Mesothelial cell of epicardium (in vitro differentiated cells): ENCODE data around the gene ETHE1. TPM values are rescaled to one million over a fixed set of nuclear protein-coding genes. Genes with fewer than 3 reads are reported as not detected.

ENCODE experiments used
- DNase-seq, 2 experiments: peaks; one replicate each; pipeline ENCODE4 v3.0.0; 2021; ENCODE audit warnings: low spot score in 2 of 2; ENCODE audit not compliant: unreplicated experiment in 2 of 2
- H3K27ac Mint-ChIP-seq: 2 replicates; pipeline ENCODE4 v1.8.0; 2021; ENCODE audit warnings: mixed read lengths
- H3K27me3 Mint-ChIP-seq: 2 replicates; pipeline ENCODE4 v1.8.0; 2021; ENCODE audit warnings: low read depth, mixed read lengths
- H3K36me3 Mint-ChIP-seq: 2 replicates; pipeline ENCODE4 v1.8.0; 2021; ENCODE audit warnings: mixed read lengths
- H3K4me1 Mint-ChIP-seq: 2 replicates; pipeline ENCODE4 v1.8.0; 2021; ENCODE audit warnings: mixed read lengths
- H3K4me3 Mint-ChIP-seq: 2 replicates; pipeline ENCODE4 v1.8.0; 2021; ENCODE audit warnings: mild to moderate bottlenecking, moderate library complexity, mixed read lengths
- H3K9me3 Mint-ChIP-seq: 2 replicates; pipeline ENCODE4 v1.8.0; 2021; ENCODE audit warnings: mixed read lengths
- CTCF ChIP-seq: fragments of 200-600 bp; sonication (generic); IDR thresholded peaks from one replicate; pipeline ENCODE4 v1.5.0; 2021; ENCODE audit warnings: antibody characterized with exemption; ENCODE audit not compliant: unreplicated experiment
- total RNA-seq: library from RNA; stranded (reverse); gene quantifications from 3 replicates; pipeline ENCODE4 v1.2.1, GENCODE V29; 2021

ETHE1 gene
- total RNA-seq, 1 donor from 2014 or later, result 27.9 TPM

GRCh38 chr19:43541920-43542650 is 15.1 kb upstream of the ETHE1 start:
- DNase-seq, result no peak
- Mint-ChIP-seq H3K9me3 (peaks cover 20% of the 10 kb centered on the region), H3K4me3 (no peak overlapping the region), H3K27me3 (no peaks in the 10 kb centered on the region), H3K4me1 (no peaks in the 10 kb centered on the region), H3K36me3 (peaks cover 58% of the 10 kb centered on the region), H3K27ac (no peak overlapping the region)
- TF ChIP-seq CTCF, result no peak

GRCh38 chr19:43540381-43540780 is 13.4 kb upstream of the ETHE1 start:
- DNase-seq, result no peak
- no peak overlapping the region for H3K4me3 Mint-ChIP-seq
- TF ChIP-seq CTCF, result no peak
- H3K27ac Mint-ChIP-seq, result no peak overlapping the region
- peaks cover 2% of the 10 kb centered on the region for H3K4me1 Mint-ChIP-seq
- H3K9me3 Mint-ChIP-seq, result peaks cover 20% of the 10 kb centered on the region
- no peaks in the 10 kb centered on the region for H3K27me3 Mint-ChIP-seq
- H3K36me3 Mint-ChIP-seq, result peaks cover 62% of the 10 kb centered on the region

GRCh38 chr19:43538922-43539321 is 11.9 kb upstream of the ETHE1 start:
- Mint-ChIP-seq H3K4me3 (no peak overlapping the region), H3K27ac (no peak overlapping the region), H3K27me3 (no peaks in the 10 kb centered on the region), H3K9me3 (peaks cover 20% of the 10 kb centered on the region), H3K36me3 (peaks cover 56% of the 10 kb centered on the region), H3K4me1 (peaks cover 5% of the 10 kb centered on the region)
- DNase-seq, result no peak
- no peak for TF ChIP-seq CTCF

GRCh38 chr19:43534816-43535761 is 8.1 kb upstream of the ETHE1 start:
- no peaks in the 10 kb centered on the region for H3K27me3 Mint-ChIP-seq
- peak; percentile 27 for TF ChIP-seq CTCF
- H3K9me3 Mint-ChIP-seq, result peaks cover 14% of the 10 kb centered on the region
- H3K36me3 Mint-ChIP-seq, result peaks cover 28% of the 10 kb centered on the region
- H3K27ac Mint-ChIP-seq, result peak overlapping the region; percentile 93
- peaks cover 16% of the 10 kb centered on the region for H3K4me1 Mint-ChIP-seq
- H3K4me3 Mint-ChIP-seq, result peak overlapping the region; percentile 45
- DNase-seq, result peak; percentile 27 to 62

- Mint-ChIP-seq H3K4me1 (peaks cover 16% of the 10 kb centered on the region), H3K27me3 (no peaks in the 10 kb centered on the region), H3K9me3 (peaks cover 12% of the 10 kb centered on the region), H3K4me3 (peak overlapping the region; percentile 82), H3K36me3 (peaks cover 22% of the 10 kb centered on the region), H3K27ac (peak overlapping the region; percentile 99)
- no peak for TF ChIP-seq CTCF
- no peak for DNase-seq
Measured at GRCh38 chr19:43534305-43534815, 7.4 kb upstream of the ETHE1 start.
